ENCODE results near the gene PAPSS2.

Gene PAPSS2

DNA sequence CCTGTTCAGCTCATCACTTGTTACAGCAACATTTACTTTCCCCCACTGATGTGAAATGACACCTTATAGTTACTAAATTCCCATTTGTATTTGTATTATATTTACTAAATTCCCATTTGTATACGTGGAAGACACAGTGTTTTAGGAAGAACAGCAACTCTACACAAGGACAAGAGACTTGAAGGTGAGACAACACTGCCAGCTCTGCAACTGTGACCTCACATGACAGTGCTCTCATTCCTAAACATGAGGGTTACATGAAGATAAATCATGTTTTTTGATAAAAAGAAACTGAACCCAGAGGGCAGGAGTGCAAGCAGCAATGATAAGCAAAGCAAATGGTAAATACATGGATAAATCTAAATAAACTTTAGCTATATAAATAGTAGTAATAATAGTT, 98.0 kb downstream of the PAPSS2 start:
- DNase-seq (ENCODE audit: extremely low read depth, insufficient read length), result no peak
- Histone ChIP-seq H3K36me3 (ENCODE audit: control insufficient read depth, insufficient read depth, low read length) (peaks cover 4% of the 10 kb centered on the region; the same call in 1 of the 2 replicates), H3K4me3 (replicated peaks; ENCODE audit: low read depth, low read length) (no peak overlapping the region), H3K27me3 (replicated peaks; ENCODE audit: control insufficient read depth, insufficient read depth, low read length) (no peaks in the 10 kb centered on the region)
- TF ChIP-seq, protein P1, sequence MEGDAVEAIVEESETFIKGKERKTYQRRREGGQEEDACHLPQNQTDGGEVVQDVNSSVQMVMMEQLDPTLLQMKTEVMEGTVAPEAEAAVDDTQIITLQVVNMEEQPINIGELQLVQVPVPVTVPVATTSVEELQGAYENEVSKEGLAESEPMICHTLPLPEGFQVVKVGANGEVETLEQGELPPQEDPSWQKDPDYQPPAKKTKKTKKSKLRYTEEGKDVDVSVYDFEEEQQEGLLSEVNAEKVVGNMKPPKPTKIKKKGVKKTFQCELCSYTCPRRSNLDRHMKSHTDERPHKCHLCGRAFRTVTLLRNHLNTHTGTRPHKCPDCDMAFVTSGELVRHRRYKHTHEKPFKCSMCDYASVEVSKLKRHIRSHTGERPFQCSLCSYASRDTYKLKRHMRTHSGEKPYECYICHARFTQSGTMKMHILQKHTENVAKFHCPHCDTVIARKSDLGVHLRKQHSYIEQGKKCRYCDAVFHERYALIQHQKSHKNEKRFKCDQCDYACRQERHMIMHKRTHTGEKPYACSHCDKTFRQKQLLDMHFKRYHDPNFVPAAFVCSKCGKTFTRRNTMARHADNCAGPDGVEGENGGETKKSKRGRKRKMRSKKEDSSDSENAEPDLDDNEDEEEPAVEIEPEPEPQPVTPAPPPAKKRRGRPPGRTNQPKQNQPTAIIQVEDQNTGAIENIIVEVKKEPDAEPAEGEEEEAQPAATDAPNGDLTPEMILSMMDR (IDR thresholded peaks at IDR 0.05; ENCODE audit: insufficient read depth, low read length, poor library complexity, severe bottlenecking), result no peak

DNA sequence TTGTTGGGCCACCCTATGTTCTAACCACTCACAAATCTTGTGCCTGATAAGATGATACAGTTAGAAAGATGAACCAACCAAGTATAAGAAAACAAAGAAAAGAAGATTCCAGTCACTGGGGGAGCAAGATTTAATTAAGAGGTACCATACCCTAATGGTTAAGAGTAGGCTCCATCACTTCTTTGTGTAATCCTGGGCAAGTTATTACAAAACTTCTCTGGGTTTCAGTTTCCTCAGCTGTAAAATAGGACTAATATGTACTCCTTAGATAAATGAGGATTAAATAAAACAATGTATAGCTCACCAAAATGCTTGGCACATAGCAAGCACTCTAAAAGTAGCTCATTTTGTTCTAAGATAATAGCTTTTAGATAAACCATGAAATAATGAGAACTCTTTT, 99.9 kb downstream of the PAPSS2 start:
- Histone ChIP-seq H3K27me3 (replicated peaks; ENCODE audit: control insufficient read depth, insufficient read depth, low read length) (no peaks in the 10 kb centered on the region), H3K36me3 (ENCODE audit: control insufficient read depth, insufficient read depth, low read length) (peaks cover 4% of the 10 kb centered on the region; the same call in 1 of the 2 replicates), H3K4me3 (replicated peaks; ENCODE audit: low read depth, low read length) (no peak overlapping the region)
- no peak for DNase-seq (ENCODE audit: extremely low read depth, insufficient read length)
- TF ChIP-seq, protein P1 (IDR thresholded peaks at IDR 0.05; ENCODE audit: insufficient read depth, low read length, poor library complexity, severe bottlenecking), result no peak

DNA sequence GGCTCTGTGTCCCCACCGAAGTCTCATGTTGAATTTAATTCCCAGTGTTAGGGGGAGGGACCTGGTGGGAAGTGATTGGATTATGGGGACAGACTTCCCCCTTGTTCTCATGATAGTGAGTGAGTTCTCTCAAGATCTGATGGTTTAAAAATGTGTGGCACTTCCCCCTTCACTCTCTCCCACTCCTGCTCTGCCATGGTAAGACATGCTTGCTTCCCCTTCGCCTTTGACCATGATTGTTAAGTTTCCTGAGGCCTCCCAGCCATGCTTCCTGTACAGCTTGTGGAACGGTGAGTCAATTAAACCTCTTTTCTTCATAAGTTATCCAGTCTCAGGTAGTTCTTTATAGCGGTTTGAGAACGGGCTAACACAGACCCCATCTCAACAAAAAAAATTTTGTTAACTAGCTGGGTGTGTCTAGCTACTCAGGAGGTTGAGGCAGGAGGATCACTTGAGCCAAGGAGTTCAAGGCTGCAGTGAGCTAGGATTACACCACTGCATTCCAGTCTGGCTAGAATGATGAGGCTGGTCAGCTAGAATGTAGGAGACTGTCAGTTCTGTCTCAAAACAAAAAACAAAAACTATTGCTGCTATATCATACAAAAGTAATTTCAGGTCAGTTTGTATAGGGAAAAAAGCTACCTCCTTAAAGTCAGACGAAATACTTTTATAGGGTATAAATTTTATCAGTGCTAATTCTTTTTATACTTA, 100.7 kb downstream of the PAPSS2 start:
- TF ChIP-seq, protein P1 (IDR thresholded peaks at IDR 0.05; ENCODE audit: insufficient read depth, low read length, poor library complexity, severe bottlenecking), result no peak
- DNase-seq (ENCODE audit: extremely low read depth, insufficient read length), result no peak
- Histone ChIP-seq H3K36me3 (ENCODE audit: control insufficient read depth, insufficient read depth, low read length) (peaks cover 4% of the 10 kb centered on the region; the same call in 1 of the 2 replicates), H3K4me3 (replicated peaks; ENCODE audit: low read depth, low read length) (no peak overlapping the region), H3K27me3 (replicated peaks; ENCODE audit: control insufficient read depth, insufficient read depth, low read length) (no peaks in the 10 kb centered on the region)

DNA sequence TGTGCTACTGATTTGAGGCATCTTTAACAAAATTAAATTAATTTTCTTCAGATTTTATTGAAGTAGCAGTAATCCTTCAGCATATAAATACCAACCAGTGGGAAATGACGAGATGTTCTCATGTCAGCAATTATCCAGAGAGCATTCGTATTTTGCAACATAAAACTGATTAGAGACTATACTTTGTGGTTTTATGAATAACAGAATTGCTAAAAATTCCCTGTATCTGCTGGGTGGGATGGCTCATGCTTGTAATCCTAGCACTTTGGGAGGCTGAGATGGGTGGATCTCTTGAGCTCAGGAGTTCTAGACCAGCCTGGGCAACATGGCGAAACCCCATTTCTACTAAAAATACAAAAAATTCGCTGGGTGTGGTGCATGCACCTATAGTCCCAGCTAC, 101.5 kb downstream of the PAPSS2 start:
- Histone ChIP-seq H3K4me3 (replicated peaks; ENCODE audit: low read depth, low read length) (no peak overlapping the region), H3K27me3 (replicated peaks; ENCODE audit: control insufficient read depth, insufficient read depth, low read length) (no peaks in the 10 kb centered on the region), H3K36me3 (ENCODE audit: control insufficient read depth, insufficient read depth, low read length) (peaks cover 2% of the 10 kb centered on the region; the same call in 1 of the 2 replicates)
- DNase-seq (ENCODE audit: extremely low read depth, insufficient read length), result no peak
- TF ChIP-seq, protein P1 (IDR thresholded peaks at IDR 0.05; ENCODE audit: insufficient read depth, low read length, poor library complexity, severe bottlenecking), result no peak

DNA sequence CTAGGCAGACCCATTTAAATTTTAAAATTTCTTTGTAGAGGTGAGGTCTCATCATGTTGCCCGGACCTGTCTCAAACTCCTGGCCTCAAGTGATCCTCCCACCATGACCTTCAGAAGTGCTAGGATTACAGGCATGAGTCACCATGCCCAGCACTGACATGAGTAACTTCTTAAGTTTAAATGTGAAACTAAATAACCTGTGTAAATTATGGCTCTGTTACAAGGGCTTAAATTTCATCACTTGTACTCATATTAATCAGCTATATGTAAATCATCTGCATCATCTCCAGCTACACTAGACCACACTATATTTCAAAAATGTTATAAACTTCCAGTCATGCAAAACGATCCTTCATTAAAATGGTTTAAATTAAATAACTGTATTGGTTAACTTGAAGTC, 102.2 kb downstream of the PAPSS2 start:
- Histone ChIP-seq H3K4me3 (replicated peaks; ENCODE audit: low read depth, low read length) (no peak overlapping the region), H3K27me3 (replicated peaks; ENCODE audit: control insufficient read depth, insufficient read depth, low read length) (no peaks in the 10 kb centered on the region), H3K36me3 (ENCODE audit: control insufficient read depth, insufficient read depth, low read length) (peaks cover 2% of the 10 kb centered on the region; the same call in 1 of the 2 replicates)
- TF ChIP-seq, protein P1 (IDR thresholded peaks at IDR 0.05; ENCODE audit: insufficient read depth, low read length, poor library complexity, severe bottlenecking), result no peak
- DNase-seq (ENCODE audit: extremely low read depth, insufficient read length), result peak; percentile 25

Measured in GM06990 (cell line).